Lower leg skin (tissue), 4 donors: ENCODE measurements around the gene UMAD1. TPM values are rescaled to one million over a fixed set of nuclear protein-coding genes. Genes with fewer than 3 reads are reported as not detected.

Source experiments
- DNase-seq, 2 donors: peaks; one replicate each; pipeline ENCODE4 v3.0.0-alpha.2; 2019; ENCODE audit warnings: low spot score in 2 of 2
- H3K4me3 ChIP-seq: fragments of 200-600 bp; sonication (generic); 2 replicates; pipeline ENCODE4 v1.5.1; 2017; ENCODE audit warnings: mild to moderate bottlenecking, low read depth; ENCODE audit not compliant: poor library complexity, severe bottlenecking
- POLR2A ChIP-seq, 2 donors: fragments of 450-650 bp; IDR thresholded peaks; one replicate each; pipeline ENCODE4 v1.6.1; 2016 to 2017; ENCODE audit warnings: antibody characterized with exemption in 2 of 2, mild to moderate bottlenecking in 1 of 2, moderate library complexity in 1 of 2
- WGBS, 2 donors: methylation state at CpG; one replicate each; pipeline ENCODE4 v1.1.5; 2018; 5-methylcytosine and 5-hydroxymethylcytosine counted together
- intact Hi-C: fragments of 100-400 bp; cut with DNase I; formaldehyde crosslinking; loops from one replicate; pipeline ENCODE4 v1.15.0; 2023; ENCODE audit warnings: low total_unique reads
- total RNA-seq, 4 donors: library from RNA; depleted of rRNA; stranded (reverse); fragments of >200 nt; gene quantifications; one replicate each; pipeline ENCODE4 v1.1.0, GENCODE V29; 2016
- TF ChIP-seq, protein P1 (sequence below), 3 donors: fragments of 450-650 bp; IDR thresholded peaks; one replicate each; pipeline ENCODE4 v1.5.1; 2016; ENCODE audit warnings: antibody characterized with exemption in 3 of 3, mild to moderate bottlenecking in 3 of 3, moderate library complexity in 2 of 3

The UMAD1 gene
- total RNA-seq, 4 donors from 2014 or later = 12.3 to 26.1 (median 13.2) TPM

DNA sequence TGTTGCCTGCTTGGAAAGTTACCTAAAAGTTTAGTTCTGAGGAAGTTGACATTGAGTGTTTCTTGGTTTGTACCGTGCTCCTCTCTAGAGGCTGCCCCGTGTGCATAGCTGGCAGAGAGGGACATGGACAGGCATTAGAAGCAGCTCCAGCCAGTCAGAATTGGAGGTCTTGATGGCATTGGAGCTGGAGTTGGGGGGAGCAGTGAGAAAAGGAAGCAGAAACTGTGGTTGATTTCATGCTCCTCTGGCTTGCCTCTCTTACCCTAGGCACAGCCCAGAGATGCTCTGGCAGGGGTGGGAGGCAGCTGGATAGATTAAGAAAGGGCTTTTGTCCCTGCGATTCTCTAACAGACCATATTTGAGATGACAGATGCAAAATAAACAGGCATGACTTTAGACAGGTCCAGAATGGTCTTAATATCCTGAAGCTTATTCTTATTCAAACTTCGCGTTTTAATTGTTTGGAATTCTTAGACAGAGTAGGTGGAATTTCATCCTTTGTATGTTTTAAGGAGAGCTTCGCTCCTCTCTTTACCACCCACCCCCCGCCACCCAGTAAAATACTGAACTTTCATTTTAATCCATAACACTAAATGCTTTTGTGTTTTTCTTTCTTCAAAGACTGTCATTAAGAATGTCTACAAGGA is 254.6 kb downstream of the UMAD1 start:
- DNase-seq = no peak
- intact Hi-C loops = no loop called here
- WGBS, 2 donors = 81 to 82% methylated on average over 7 of the region's 7 CpGs
- no peak for TF ChIP-seq POLR2A (IDR thresholded peaks at IDR 0.05)
- TF ChIP-seq, protein P1, sequence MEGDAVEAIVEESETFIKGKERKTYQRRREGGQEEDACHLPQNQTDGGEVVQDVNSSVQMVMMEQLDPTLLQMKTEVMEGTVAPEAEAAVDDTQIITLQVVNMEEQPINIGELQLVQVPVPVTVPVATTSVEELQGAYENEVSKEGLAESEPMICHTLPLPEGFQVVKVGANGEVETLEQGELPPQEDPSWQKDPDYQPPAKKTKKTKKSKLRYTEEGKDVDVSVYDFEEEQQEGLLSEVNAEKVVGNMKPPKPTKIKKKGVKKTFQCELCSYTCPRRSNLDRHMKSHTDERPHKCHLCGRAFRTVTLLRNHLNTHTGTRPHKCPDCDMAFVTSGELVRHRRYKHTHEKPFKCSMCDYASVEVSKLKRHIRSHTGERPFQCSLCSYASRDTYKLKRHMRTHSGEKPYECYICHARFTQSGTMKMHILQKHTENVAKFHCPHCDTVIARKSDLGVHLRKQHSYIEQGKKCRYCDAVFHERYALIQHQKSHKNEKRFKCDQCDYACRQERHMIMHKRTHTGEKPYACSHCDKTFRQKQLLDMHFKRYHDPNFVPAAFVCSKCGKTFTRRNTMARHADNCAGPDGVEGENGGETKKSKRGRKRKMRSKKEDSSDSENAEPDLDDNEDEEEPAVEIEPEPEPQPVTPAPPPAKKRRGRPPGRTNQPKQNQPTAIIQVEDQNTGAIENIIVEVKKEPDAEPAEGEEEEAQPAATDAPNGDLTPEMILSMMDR (IDR thresholded peaks at IDR 0.05) = no peak
- H3K4me3 ChIP-seq = no peak overlapping the region

DNA sequence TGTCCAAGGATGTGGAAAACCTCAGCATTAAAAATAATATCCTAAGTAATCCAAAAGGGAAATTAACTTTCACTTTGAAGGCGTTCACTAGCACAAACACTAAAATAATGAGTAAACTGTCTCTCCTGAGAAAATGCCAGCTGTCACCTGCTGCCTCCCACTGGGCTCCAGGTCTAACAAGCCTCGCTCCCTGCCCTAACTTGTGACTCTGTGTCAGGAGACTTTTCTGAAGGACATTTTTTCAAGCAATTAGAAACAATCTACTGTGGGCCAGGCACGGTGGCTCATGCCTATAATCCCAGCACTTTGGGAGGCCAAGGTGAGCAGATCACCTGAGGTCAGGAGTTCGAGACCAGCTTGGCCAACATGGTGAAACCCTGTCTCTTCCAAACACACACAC is 255.2 kb downstream of the UMAD1 start:
- intact Hi-C loops = no loop called here
- DNase-seq = no peak
- TF ChIP-seq POLR2A (IDR thresholded peaks at IDR 0.05) = no peak
- TF ChIP-seq, protein P1 (IDR thresholded peaks at IDR 0.05) = no peak
- WGBS, 2 donors = 78% methylated on average over 4 of the region's 4 CpGs
- no peak overlapping the region for H3K4me3 ChIP-seq

DNA sequence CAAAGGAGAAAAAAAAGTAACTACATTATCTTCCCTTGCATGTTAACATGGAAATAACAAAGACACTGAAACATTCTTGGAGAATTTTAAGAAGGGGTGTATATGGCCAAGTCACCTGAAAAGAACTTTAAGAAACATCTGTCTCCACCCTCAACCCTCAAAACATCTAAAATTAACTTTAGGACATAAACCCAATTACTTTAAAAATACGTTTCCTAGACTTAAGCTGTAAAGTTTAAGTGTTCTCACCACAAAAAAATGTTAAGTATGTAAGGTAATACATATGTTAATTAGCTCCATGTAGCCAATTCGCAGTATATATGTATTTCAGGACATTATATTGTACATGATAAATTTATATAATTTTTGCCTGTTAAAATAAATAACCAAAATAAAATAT is 257.0 kb downstream of the UMAD1 start:
- 55 to 57% methylated on average over 2 of the region's 2 CpGs for WGBS, 2 donors
- intact Hi-C loops = no loop called here
- no peak for TF ChIP-seq POLR2A (IDR thresholded peaks at IDR 0.05)
- TF ChIP-seq, protein P1 (IDR thresholded peaks at IDR 0.05) = no peak
- H3K4me3 ChIP-seq = no peak overlapping the region
- no peak for DNase-seq

DNA sequence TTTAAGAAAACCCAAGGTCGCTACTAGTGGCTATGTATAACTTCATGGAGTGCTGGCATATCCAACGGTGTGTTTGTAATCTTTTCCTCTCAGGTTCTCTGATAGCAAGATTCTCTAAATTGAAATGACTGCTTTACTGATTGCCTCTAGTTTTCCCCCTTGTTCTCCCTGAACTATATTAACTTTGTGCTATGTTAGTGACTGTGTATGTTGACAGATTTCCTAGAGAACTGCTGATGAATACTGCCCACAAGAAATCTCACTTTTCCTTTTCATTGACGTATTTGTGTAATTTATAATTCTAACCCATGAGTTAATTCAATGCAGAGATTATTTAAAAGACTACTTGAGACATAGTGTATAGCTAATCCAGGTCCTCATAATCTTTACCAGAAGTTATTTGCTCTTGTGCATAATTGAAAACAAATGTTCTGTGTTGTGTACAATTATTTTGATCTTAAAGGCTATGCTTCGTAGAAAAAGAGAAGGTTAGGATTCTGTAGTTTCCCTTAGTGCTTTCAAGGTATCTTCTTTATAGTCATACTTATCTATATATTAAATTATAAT is 257.5 kb downstream of the UMAD1 start:
- DNase-seq = no peak
- H3K4me3 ChIP-seq = no peak overlapping the region
- intact Hi-C loops = no loop called here
- TF ChIP-seq POLR2A (IDR thresholded peaks at IDR 0.05) = no peak
- TF ChIP-seq, protein P1 (IDR thresholded peaks at IDR 0.05) = no peak
- WGBS, 2 donors = 45 to 69% methylated on average over 4 of the region's 4 CpGs

DNA sequence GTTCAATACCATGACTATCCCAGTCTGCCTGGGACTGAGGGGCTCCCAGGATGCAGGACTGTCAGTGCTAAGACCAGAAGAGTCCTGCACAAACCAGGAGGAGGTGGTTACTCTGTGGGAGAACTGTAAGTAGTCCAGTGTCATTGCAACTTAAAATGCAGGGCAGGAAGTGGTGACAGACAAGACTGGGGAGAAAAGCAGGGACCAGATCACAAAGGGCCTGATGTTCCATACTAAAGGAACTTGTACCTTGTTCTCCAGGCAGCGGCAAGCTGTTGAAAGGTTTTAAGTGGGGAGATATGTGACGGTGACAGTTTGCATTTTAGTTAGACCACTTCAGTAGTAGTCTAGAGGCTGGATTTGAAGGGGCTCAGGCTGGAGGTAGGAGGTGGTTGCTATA is 262.3 kb downstream of the UMAD1 start:
- intact Hi-C loops = no loop called here
- no peak overlapping the region for H3K4me3 ChIP-seq
- no peak for TF ChIP-seq POLR2A (IDR thresholded peaks at IDR 0.05)
- TF ChIP-seq, protein P1 (IDR thresholded peaks at IDR 0.05) = no peak
- WGBS, 2 donors = 94 to 97% methylated on average over 2 of the region's 2 CpGs
- DNase-seq = no peak

DNA sequence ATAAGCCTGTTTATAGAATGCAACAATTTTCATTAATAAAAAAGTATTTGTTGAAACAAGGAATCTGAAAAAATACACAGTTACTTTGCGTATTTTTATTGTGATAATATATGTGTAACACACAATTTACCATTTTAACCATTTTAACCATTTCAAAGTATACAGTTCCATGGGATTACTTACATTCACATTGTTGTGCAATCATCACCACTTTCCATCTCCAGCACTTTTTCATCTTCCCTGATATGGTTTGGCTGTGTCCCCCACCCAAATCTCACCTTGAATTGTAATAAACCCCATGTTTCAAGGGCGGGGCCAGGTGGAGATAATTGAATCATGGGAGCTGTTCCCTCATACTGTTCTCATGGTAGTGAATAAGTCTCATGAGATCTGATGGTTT is 266.8 kb downstream of the UMAD1 start:
- H3K4me3 ChIP-seq = no peak overlapping the region
- intact Hi-C loops = no loop called here
- 93 to 97% methylated on average over 2 of the region's 2 CpGs for WGBS, 2 donors
- no peak for DNase-seq
- TF ChIP-seq, protein P1 (IDR thresholded peaks at IDR 0.05) = no peak
- no peak for TF ChIP-seq POLR2A (IDR thresholded peaks at IDR 0.05)
